K562 treated with DMSO at 1 percent for 48 hours (cell line): ENCODE data around the gene ALKBH4. TPM values are rescaled to one million over a fixed set of nuclear protein-coding genes. Genes with fewer than 3 reads are reported as not detected.

Source experiments
- total RNA-seq: library from RNA; unstranded; fragments of 300-600 nt; gene quantifications from 2 replicates; pipeline ENCODE4 v1.2.3, GENCODE V29; 2022; ENCODE audit warnings: low replicate concordance; ENCODE audit errors: extremely low read depth

Gene ALKBH4, protein sequence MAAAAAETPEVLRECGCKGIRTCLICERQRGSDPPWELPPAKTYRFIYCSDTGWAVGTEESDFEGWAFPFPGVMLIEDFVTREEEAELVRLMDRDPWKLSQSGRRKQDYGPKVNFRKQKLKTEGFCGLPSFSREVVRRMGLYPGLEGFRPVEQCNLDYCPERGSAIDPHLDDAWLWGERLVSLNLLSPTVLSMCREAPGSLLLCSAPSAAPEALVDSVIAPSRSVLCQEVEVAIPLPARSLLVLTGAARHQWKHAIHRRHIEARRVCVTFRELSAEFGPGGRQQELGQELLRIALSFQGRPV
- not detected in 2 replicates for total RNA-seq

DNA sequence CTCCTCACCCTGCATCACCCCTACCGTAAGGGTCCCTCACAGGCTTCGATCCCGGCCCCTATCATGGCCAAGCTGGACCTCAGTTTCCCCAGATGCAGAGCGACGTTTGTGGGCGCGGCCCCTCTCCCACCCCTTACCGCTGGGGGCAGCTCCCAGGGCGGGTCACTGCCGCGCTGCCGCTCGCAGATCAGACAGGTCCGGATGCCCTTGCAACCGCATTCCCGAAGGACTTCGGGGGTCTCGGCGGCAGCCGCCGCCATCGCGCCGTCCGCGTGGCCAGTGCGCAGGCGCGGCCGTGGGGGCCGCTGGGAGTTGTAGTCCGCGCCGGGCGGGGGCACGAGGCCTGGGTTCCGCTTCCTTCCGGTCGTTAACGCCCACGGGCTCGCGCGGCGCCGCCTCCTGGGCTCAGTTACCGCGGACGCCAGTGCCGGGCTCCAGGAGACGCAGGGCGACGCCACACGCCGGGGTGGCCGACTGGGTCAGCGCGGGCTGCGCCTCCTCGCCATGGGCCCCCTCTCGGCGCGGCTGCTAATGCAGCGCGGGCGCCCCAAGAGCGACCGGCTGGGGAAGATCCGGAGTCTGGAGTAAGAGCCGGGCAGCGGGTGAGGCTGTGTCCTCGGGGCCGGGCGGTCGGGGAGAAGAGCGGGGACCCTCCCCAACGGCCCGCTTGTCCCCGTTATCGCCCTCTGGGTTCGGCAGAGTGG is at the start of gene ALKBH4, which contains the start of gene LRWD1:
TSS of gene ALKBH4 (minus strand) at position 287 of the 704 bp plus-strand sequence. CDS start at position 260, 27 bp downstream.
TSS of gene LRWD1 (plus strand) at position 408 of the 704 bp plus-strand sequence. CDS start at position 505, 97 bp downstream.

DNA sequence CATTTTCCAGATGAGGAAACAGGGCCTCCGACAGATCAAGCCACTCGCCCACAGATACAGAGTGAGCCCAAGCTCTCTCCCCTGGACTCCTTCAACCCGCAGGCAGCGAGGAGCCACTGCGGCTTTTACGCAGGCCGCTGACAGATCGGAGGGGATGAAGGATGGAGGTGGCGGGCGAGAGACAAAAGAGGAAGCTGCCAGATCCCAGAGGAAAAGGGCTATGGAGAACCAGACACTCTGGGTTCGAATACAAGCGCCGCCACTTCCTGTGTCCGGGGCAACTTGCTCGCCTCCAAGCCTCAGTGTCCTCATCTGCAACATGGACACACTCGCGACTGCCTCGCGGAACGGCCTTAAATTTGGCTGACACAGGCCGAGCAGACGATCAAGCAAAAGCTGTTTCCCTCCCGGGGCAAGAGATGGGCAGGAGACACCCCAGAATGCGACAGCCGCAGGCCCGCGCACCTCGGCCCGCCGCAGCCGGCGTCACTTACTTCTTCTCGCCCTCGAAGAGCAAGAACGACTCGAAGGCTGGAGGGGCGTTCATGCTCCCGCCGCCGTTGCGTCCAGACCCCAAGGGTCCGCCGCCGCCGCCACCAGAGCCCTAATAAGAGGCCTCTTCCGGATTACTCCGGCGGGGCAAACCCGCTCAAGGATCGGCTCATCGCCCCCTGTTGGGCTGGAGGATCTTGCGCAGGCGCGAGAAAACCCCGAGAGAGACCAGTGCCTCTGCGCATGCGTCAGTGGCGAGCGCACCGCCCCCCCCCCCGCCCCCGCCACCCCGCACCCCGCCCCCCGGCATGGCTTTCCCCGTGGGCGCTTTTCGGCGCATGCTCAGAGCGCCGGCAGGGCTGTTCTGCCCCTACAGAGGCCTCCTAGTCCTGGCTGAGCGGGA is 13.9 kb upstream of the ALKBH4 start, which contains the start of gene POLR2J:
TSS of gene POLR2J (minus strand) at position 609 of the 895 bp plus-strand sequence. CDS start at position 547, 62 bp downstream.

DNA sequence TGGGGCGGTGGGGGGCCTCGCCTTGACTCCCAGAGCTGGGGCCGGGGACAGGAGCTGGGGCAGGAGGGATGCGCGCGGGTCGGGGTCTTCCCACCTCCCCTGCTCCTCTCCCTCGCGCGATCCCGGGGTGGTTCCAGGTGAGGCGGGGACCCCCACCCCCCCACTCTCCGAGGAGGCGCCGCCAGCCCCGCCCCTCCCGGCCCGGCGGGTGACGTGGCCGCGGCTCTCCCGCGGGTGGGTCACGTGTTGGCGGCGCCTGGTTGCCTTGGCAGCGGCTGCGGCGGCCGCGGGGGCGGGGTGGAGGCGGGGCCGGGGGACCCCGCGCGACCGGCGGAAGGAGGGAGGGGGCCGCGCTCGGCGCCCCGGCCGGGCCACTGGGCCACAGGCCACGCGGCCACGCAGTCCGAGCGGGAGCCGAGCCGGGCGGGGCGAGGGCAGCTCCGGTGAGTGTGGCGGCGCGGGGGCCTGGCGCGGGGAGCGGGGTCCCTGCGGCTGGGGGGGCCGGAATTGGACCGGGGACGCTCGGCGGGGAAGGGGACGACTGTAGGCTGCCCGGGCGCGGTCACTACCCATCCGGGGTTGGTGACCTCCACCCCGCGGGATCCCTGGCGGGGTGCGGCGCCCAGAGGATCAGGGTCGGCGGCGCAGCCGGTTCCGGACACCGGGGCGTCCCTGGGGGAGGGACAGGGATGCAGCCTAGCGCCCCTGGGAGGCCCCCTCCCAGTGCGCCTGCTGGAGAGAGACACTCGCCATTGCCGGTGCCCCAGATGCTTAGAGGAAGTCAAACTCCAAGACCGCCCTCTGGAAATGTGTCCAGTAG is 31.2 kb downstream of the ALKBH4 start, which contains the start of gene ORAI2:
TSS of gene ORAI2 (plus strand) at position 357 of the 820 bp plus-strand sequence. CDS start 5,382 bp downstream, outside the sequence.

Other genes with a start within 250 kb of the ALKBH4 start
- gene SH2B2, start 178.0 kb downstream of the ALKBH4 start, total RNA-seq = not detected in 2 replicates
- not detected in 2 replicates for gene SPDYE6, start 108.4 kb downstream of the ALKBH4 start, total RNA-seq
- not detected in 2 replicates for gene PRKRIP1, start 68.5 kb downstream of the ALKBH4 start, total RNA-seq
- gene ORAI2, start 31.3 kb downstream of the ALKBH4 start, total RNA-seq = not detected in 2 replicates
- gene LRWD1, start 121 bp upstream of the ALKBH4 start, total RNA-seq = not detected in 2 replicates
- gene POLR2J, start 14.1 kb upstream of the ALKBH4 start, total RNA-seq = not detected in 2 replicates
- gene RASA4B, start 52.9 kb upstream of the ALKBH4 start, total RNA-seq = not detected in 2 replicates
- not detected in 2 replicates for gene UPK3BL2, start 78.8 kb upstream of the ALKBH4 start, total RNA-seq
- not detected in 2 replicates for gene SPDYE2, start 86.4 kb upstream of the ALKBH4 start, total RNA-seq
- not detected in 2 replicates for gene POLR2J3, start 107.7 kb upstream of the ALKBH4 start, total RNA-seq
- gene RASA4, start 151.9 kb upstream of the ALKBH4 start, total RNA-seq = not detected in 2 replicates
- not detected in 2 replicates for gene UPK3BL1, start 177.9 kb upstream of the ALKBH4 start, total RNA-seq
- not detected in 2 replicates for gene SPDYE2B, start 185.5 kb upstream of the ALKBH4 start, total RNA-seq
- gene POLR2J2, start 206.8 kb upstream of the ALKBH4 start, total RNA-seq = not detected in 2 replicates